IPS-20b (cell line): ENCODE measurements around the gene PADI1.

Experiments used
- H3K27ac ChIP-seq: one replicate; pipeline ENCODE4 v1.5.1; 2013; ENCODE audit warnings: low read length
- H3K27me3 ChIP-seq: 2 replicates; pipeline ENCODE4 v1.6.1; 2013; ENCODE audit warnings: mild to moderate bottlenecking, low read length, inconsistent platforms; ENCODE audit not compliant: insufficient read depth
- H3K36me3 ChIP-seq: 2 replicates; pipeline ENCODE4 v1.6.1; 2013; ENCODE audit warnings: low read depth, mild to moderate bottlenecking, inconsistent platforms, low read length, moderate library complexity; ENCODE audit not compliant: insufficient read depth
- H3K4me1 ChIP-seq: 2 replicates; pipeline ENCODE4 v1.6.1; 2013; ENCODE audit warnings: mild to moderate bottlenecking, control low read depth, inconsistent platforms, low read length, moderate library complexity; ENCODE audit not compliant: insufficient read depth
- H3K4me3 ChIP-seq: 2 replicates; pipeline ENCODE4 v1.5.1; 2013; ENCODE audit warnings: mild to moderate bottlenecking, low read length, inconsistent platforms
- H3K9ac ChIP-seq: 2 replicates; pipeline ENCODE4 v1.6.1; 2013; ENCODE audit warnings: low read depth, mild to moderate bottlenecking, inconsistent platforms, low read length, moderate library complexity
- H3K9me3 ChIP-seq: 2 replicates; pipeline ENCODE4 v1.6.1; 2013; ENCODE audit warnings: mild to moderate bottlenecking, low read depth, low read length, inconsistent platforms; ENCODE audit not compliant: insufficient read depth

The PADI1 gene

GRCh38 chr1:17258116-17258757 lies 53.3 kb downstream of the PADI1 start:
- Histone ChIP-seq H3K4me1 (no peaks in the 10 kb centered on the region), H3K27me3 (no peaks in the 10 kb centered on the region), H3K27ac (no peak overlapping the region), H3K9me3 (no peaks in the 10 kb centered on the region), H3K9ac (no peak overlapping the region), H3K36me3 (no peaks in the 10 kb centered on the region), H3K4me3 (no peak overlapping the region)

- Histone ChIP-seq H3K27me3 (no peaks in the 10 kb centered on the region), H3K27ac (no peak overlapping the region), H3K4me1 (no peaks in the 10 kb centered on the region), H3K9ac (no peak overlapping the region), H3K9me3 (no peaks in the 10 kb centered on the region), H3K36me3 (no peaks in the 10 kb centered on the region), H3K4me3 (no peak overlapping the region)
These were observed 53.8 kb downstream of the PADI1 start for GRCh38 chr1:17258758-17259130.

- no peaks in the 10 kb centered on the region for H3K36me3 ChIP-seq
- no peak overlapping the region for H3K9ac ChIP-seq
- H3K4me3 ChIP-seq: no peak overlapping the region
- H3K4me1 ChIP-seq: no peaks in the 10 kb centered on the region
- no peaks in the 10 kb centered on the region for H3K27me3 ChIP-seq
- H3K9me3 ChIP-seq: no peaks in the 10 kb centered on the region
- no peak overlapping the region for H3K27ac ChIP-seq
These were observed 54.4 kb downstream of the PADI1 start for GRCh38 chr1:17259233-17259873.

- H3K9ac ChIP-seq: no peak overlapping the region
- no peaks in the 10 kb centered on the region for H3K4me1 ChIP-seq
- no peak overlapping the region for H3K27ac ChIP-seq
- H3K4me3 ChIP-seq: no peak overlapping the region
- H3K9me3 ChIP-seq: no peaks in the 10 kb centered on the region
- no peaks in the 10 kb centered on the region for H3K36me3 ChIP-seq
- no peaks in the 10 kb centered on the region for H3K27me3 ChIP-seq
These were observed 55.3 kb downstream of the PADI1 start for GRCh38 chr1:17260264-17260663.

GRCh38 chr1:17260738-17261137 lies 55.8 kb downstream of the PADI1 start:
- Histone ChIP-seq H3K36me3 (no peaks in the 10 kb centered on the region), H3K4me3 (no peak overlapping the region), H3K27ac (no peak overlapping the region), H3K4me1 (no peaks in the 10 kb centered on the region), H3K27me3 (no peaks in the 10 kb centered on the region), H3K9ac (no peak overlapping the region), H3K9me3 (no peaks in the 10 kb centered on the region)

GRCh38 chr1:17263936-17264335 lies 59.0 kb downstream of the PADI1 start:
- Histone ChIP-seq H3K36me3 (no peaks in the 10 kb centered on the region), H3K9ac (no peak overlapping the region), H3K4me3 (no peak overlapping the region), H3K27me3 (no peaks in the 10 kb centered on the region), H3K27ac (no peak overlapping the region), H3K9me3 (no peaks in the 10 kb centered on the region), H3K4me1 (no peaks in the 10 kb centered on the region)

- H3K27me3 ChIP-seq: no peaks in the 10 kb centered on the region
- H3K27ac ChIP-seq: no peak overlapping the region
- H3K9ac ChIP-seq: no peak overlapping the region
- no peaks in the 10 kb centered on the region for H3K36me3 ChIP-seq
- H3K9me3 ChIP-seq: no peaks in the 10 kb centered on the region
- no peak overlapping the region for H3K4me3 ChIP-seq
- no peaks in the 10 kb centered on the region for H3K4me1 ChIP-seq
These were observed 59.5 kb downstream of the PADI1 start for GRCh38 chr1:17264470-17264869.

- no peaks in the 10 kb centered on the region for H3K36me3 ChIP-seq
- no peak overlapping the region for H3K9ac ChIP-seq
- no peak overlapping the region for H3K27ac ChIP-seq
- H3K4me3 ChIP-seq: no peak overlapping the region
- no peaks in the 10 kb centered on the region for H3K9me3 ChIP-seq
- H3K27me3 ChIP-seq: no peaks in the 10 kb centered on the region
- no peaks in the 10 kb centered on the region for H3K4me1 ChIP-seq
These were observed 60.2 kb downstream of the PADI1 start for GRCh38 chr1:17265162-17265561.

- H3K4me3 ChIP-seq: no peak overlapping the region
- H3K9me3 ChIP-seq: no peaks in the 10 kb centered on the region
- no peak overlapping the region for H3K27ac ChIP-seq
- H3K36me3 ChIP-seq: no peaks in the 10 kb centered on the region
- no peaks in the 10 kb centered on the region for H3K4me1 ChIP-seq
- H3K9ac ChIP-seq: no peak overlapping the region
- no peaks in the 10 kb centered on the region for H3K27me3 ChIP-seq
These were observed 61.0 kb downstream of the PADI1 start for GRCh38 chr1:17265950-17266349.

- no peaks in the 10 kb centered on the region for H3K9me3 ChIP-seq
- no peak overlapping the region for H3K4me3 ChIP-seq
- 0 out of 2 replicates have a peak, but pooled peaks cover 3% of the 10 kb centered on the region for H3K4me1 ChIP-seq
- H3K36me3 ChIP-seq: no peaks in the 10 kb centered on the region
- H3K27me3 ChIP-seq: no peaks in the 10 kb centered on the region
- H3K27ac ChIP-seq: no peak overlapping the region
- no peak overlapping the region for H3K9ac ChIP-seq
These were observed 66.2 kb downstream of the PADI1 start for GRCh38 chr1:17270891-17271765.

GRCh38 chr1:17272066-17272465 lies 67.1 kb downstream of the PADI1 start:
- no peaks in the 10 kb centered on the region for H3K36me3 ChIP-seq
- no peaks in the 10 kb centered on the region for H3K27me3 ChIP-seq
- 0 out of 2 replicates have a peak, but pooled peaks cover 3% of the 10 kb centered on the region for H3K4me1 ChIP-seq
- no peak overlapping the region for H3K9ac ChIP-seq
- no peaks in the 10 kb centered on the region for H3K9me3 ChIP-seq
- H3K27ac ChIP-seq: no peak overlapping the region
- no peak overlapping the region for H3K4me3 ChIP-seq

GRCh38 chr1:17272646-17273045 lies 67.7 kb downstream of the PADI1 start:
- Histone ChIP-seq H3K9ac (no peak overlapping the region), H3K27me3 (no peaks in the 10 kb centered on the region), H3K4me1 (0 out of 2 replicates have a peak, but pooled peaks cover 3% of the 10 kb centered on the region), H3K9me3 (no peaks in the 10 kb centered on the region), H3K27ac (no peak overlapping the region), H3K4me3 (no peak overlapping the region), H3K36me3 (no peaks in the 10 kb centered on the region)
